SIG-M5 (cell line): Measurements from ENCODE around the gene IGSF5.
"Not testable (repeated sequence)": the region's sequence is repeated elsewhere in the genome, so short reads cannot be mapped to it uniquely, and the experiment has no call there.

ENCODE experiments used
- DNase-seq: peaks from one replicate; lab custom pipeline; 2025; lab: John Stamatoyannopoulos, UW

The IGSF5 gene

DNA sequence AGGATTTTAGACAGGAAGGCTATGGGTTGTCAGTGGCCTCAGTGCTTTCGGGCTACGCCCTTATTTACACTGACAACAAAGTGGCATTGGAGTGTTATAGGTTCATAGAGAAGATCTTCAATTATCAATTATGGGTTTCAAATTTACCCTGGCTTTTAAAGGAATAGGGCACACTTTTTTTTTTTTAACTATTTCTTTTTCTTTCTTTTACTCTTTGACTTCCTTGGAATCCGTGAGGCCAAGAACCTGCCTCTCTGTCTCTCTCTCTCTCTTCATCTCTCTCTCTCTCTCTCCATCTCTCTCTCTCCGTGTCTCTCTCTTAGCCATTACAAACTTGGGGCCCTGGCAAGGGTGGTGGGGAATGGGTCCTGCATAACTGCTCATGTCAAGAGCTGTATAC lies at the start of gene IGSF5:
TSS of gene IGSF5 (plus strand) at position 301 of the 400 bp plus-strand sequence. CDS start 327 bp downstream, outside the sequence.
- DNase-seq, result not testable (repeated sequence)

DNA sequence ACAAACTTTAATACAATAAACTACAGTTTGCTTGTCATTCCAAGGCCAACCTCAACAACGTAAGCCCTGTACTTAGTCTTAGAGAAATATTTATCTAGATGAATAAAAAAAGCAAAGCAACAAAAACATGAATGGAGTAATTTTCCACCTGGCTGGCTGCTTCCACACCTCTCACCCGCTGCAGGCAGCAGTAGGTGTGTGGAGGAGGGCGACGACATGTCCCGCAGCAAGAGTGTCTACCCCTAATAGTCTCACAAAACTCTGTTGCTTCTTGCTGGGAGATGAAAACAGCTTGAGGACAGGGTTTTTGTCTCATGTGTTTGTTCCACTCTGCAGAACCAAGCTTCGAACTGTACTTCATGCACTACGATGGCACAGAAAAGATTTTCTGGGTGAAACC lies 48.8 kb upstream of the IGSF5 start:
- no peak for DNase-seq

DNA sequence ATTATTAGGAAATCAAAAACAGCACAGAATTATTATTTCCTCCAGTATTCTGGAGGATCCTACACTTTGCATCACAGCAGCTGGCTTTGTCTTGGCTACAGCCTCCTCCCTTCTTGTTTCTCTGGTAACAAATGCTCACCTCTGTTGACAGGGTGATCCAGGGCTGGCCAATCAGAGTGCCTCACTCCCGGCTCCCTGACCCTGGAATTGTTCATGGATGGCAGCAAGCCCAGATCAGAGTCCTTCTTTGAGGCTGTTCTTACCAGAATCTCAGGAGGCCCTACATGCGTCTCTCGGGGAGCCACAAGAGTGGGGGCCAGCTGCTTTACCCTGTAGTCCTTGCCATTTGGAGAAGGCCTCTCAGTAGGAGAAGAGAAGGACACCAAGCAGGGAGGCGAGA lies 48.4 kb upstream of the IGSF5 start:
- DNase-seq, result no peak

DNA sequence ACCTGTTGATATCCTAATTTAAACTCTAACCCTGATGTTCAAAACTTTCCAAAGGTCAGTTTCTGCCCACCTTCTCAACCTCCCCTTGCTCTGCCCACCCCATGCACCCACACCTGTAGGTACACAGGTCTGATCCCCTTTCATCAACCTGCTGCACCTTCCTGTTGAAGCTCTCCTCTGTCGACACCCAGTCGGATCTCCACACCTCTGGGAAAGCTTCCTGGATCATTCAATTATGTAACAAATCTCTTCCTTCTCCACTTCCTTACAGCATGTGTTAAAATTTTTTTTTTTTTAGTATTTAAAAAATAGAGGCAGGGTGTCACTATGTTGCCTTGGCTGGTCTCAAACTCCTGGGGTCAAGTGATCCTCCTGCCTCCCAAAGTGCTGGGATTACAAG lies 44.7 kb upstream of the IGSF5 start:
- no peak for DNase-seq

DNA sequence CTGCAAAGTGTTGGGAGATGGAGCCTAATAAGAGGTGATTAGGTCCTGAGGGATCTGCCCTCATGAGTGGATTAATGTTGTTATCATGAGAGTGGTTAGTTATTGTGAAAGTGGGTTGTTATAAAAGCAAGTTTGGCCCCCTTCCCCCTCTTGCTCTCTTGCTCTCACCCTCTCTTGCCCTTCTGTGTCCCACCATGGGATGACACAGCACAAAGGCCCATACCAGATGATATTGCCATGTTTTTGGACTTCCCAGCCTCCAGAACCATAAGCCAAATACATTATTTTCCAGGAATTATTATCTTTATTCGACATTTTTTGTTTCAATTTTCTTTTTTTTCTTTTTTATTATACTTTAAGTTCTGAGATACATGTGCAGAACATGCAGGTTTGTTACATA lies 41.4 kb upstream of the IGSF5 start:
- no peak for DNase-seq

DNA sequence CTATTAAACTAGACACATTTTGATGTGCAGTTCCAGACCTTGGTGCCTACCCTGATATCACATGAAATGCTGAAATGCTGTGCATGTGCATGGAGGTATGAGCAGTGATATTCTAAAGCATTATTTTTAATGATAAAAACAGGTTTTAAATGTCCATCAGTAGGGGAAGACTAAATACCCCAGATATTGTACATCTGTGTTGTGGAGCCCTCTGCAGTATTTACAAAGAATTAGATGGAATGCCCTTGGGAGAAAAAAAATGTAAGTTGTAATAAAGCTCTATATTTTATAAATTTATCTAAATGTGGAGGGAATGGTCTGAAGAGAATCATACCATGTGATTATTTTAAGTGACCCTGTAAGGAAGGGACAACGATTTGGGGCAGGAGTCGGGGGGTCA lies 39.1 kb upstream of the IGSF5 start:
- no peak for DNase-seq

DNA sequence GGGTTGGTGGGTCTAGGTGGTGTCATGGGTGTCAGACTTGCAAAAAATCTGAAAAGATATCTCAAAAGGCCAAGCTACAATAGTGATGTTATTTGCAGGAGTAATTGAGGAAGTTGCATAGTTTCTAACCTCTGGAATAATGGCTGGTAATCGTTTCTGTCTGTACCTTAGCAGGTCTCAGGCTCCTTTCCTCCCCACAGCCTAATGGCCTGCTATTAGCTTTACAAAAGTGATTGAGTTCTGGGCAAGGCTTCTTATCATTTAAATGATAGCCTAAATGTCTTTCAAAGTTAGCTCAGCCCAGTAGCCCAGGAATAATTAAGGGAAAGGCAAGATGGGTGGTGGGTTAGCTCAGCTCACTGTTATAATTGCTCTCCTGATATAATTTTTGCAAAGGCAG lies 37.7 kb upstream of the IGSF5 start:
- DNase-seq, result no peak

DNA sequence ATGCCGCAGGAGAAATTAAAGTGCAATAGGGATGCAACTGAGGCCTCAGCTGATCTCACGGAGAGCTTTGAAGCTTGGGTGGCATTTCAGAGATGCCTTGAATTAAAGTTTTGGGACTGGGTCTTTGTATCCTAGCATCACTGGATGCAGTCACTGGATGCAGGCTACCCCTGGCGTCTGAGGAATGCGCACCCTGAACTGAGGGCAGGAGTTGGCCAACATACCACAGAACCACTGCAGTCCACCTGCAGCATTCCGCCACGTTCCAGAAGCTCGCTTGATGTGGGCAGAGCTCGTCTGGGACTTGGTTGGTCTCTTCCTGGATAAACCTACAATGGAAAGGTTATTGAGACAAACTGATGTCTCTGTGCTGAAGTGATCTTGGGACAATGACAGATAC lies 34.1 kb upstream of the IGSF5 start:
- no peak for DNase-seq

DNA sequence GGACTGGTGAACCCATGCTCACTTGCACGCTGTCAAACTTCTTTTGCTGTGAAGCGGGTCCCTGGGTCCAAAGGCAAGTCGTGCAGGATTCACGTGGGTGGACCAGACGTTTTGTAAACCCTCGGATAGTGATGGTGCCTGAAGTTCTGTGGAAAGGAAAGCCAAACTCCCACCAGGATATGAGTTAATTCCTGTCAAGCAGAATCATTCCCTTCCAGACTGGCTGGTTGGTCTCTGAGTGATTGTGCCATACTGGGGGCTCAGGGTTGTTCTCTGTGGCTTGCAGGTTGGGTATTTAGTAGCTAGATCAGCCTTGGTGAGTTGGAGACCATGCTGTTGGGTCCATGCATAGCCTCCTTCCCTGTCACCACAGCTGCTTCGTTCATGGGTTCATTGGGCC lies 32.7 kb upstream of the IGSF5 start:
- DNase-seq, result no peak

DNA sequence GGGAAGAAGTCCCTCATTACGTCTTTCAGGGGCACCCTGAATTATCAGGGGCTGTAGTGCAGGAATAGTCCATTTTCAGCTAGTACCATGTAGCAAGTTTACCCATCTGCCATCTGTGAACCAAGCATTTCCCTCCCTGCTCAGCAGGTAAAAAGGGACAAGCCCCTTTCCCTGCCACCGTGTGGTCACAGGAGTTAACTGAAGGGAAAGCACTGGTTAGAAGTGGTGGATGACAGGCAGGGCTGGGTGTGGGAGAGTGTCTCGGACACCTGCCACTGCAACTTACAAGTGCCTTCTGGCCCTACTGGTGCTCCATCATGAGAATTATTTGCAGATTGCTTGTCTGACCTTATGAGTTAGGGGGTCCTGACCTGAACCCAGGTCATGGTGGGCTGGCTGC lies 32.0 kb upstream of the IGSF5 start:
- no peak for DNase-seq

DNA sequence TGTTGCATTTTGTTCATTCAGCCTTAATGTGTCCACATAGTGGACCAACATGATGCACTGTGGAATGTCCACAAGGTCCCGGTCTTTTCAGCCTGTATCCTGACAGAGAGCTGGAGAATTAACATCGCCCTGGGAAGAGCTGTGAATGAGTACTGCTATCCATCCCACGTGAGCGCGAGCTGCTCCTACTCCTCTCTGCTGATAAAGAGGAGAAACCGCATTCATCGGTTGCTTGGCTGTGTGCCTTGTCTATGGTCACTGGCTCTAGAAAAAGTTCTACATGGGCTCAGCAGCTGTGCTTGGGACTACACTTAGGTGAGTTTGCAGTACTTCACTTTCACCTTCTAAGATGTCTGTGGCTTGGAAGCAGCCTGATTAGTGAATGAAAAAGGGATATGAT lies 31.1 kb upstream of the IGSF5 start:
- DNase-seq, result no peak

DNA sequence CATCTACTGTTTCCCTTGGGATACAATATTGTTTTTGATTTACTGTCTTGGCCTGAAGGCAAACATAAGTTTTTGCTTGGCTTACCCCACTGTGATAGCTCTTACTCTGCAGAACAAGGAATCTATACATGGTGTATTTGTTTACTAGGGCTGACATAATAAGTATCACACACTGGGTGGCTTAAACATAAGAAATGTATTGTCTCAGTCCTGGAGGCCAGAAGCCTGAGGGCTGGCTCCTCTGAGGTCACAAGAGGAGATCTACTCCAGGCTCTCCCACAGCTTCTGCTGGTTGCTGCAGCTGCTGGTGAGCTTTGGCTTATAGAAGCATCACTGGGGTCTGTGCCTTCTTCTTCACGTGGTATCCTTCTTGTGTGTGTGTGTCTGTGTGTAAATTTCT lies 30.7 kb upstream of the IGSF5 start:
- no peak for DNase-seq

DNA sequence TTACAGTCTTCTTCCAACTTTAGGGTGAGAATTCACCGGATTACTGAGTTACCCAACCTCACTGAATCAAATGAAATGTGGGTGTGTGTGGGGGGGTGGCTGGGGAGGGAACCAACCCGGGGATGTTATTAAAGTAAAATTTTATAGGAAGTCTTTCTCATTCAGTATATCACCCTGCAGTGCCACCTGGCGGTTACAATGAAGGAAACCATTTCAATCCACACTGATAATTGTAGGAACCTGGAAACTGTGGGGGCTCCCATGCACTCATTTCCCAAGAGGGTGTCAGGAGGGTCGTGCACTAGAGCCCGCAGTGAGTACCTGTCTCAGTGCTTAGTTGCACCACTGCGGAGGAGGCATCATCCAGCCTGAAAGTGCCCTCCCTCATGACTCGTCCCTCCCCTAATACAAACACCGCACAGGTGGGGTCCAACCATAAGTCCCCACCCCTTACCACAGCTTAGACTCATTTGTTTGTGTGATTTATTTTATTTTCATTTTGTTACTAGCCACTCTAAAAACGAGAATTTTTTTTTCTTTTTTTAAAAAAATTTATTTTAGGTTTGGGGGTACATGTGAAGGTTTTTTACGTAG lies 29.1 kb upstream of the IGSF5 start:
- DNase-seq, result no peak

DNA sequence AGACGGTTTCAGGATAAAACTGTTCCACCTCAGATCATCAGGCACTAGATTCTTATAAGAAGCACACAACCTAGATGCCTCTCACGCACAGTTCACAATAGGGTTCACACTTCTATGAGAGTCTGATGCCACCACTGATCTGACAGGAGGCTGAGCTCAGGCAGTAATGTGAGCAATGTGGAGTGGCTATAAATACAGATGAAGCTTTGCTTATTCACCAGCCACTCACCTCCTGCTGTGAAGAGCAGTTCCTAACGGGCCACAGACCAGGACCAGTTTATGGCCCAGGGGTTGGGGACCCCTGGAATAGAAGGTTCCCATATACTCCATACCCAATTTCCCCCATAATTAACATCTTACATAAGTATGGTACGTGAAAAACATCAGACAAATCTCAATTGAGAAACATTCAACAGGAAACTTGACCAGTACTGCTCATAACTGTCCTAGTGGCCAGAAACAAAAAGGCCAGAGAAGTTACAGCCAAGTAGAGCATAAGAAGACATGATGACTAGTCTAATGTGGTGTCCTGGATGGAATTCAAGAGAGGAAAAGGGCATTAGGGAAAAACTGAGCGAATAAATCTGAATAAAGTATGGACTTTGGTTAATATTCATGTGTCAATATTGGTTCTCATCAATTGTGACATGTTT lies 24.7 kb upstream of the IGSF5 start:
- no peak for DNase-seq

DNA sequence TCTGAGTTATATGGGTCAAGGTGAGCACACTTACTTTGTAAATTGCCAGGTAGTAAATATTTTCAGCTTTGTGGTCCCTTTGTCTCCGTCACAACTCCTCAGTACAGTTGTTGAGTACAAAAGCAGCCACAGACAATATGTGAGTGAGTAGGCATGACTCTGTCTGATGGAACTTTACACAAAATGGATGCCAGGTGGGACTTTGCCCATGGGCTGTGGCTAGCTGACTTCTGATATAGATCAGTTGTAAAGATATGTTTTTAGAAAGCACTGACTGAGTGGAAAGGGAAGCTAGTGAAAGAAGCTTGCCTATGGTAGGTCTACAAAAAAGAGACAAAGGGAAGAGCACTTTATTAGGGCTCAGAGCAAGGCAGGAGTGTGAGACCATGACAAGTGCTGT lies 23.1 kb upstream of the IGSF5 start:
- no peak for DNase-seq

DNA sequence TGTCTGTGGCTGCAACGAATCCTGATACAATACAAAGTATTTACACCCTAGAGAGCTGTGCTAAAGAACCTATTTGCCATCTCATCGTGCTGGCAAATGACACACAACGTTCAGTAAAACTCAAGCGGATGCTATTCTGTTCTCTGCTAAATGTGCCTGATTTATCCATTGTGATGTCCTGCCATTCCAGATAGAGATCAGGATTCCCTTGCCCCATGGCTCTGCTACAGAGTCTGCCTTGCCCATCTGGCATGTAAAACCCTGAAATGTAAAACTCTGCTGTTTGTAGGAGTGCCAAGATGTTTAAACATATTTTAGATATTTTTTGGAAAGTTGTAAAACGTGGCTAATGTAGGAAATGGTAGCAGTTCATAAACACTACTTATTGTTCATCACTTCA lies 20.0 kb upstream of the IGSF5 start:
- DNase-seq, result no peak

DNA sequence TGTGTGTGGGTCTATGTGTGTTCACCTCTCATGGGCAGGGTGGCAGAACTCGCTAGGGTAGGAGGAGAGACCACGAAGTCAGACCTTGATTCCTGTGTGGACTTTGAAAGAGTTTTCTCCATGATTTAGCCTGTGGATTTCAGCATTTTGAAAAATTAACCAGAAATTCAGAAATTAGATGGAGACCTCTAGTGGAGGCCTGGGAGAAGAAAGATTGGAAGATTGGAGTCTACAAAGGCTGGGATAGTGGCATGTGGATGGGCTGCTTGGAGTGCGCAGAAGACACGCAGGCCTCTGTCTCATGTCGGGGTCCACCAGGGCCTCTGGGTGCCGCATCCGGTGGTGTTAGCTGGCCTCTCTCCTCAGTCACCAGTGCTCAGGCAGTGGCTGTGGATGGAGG lies 18.9 kb upstream of the IGSF5 start:
- DNase-seq, result no peak

DNA sequence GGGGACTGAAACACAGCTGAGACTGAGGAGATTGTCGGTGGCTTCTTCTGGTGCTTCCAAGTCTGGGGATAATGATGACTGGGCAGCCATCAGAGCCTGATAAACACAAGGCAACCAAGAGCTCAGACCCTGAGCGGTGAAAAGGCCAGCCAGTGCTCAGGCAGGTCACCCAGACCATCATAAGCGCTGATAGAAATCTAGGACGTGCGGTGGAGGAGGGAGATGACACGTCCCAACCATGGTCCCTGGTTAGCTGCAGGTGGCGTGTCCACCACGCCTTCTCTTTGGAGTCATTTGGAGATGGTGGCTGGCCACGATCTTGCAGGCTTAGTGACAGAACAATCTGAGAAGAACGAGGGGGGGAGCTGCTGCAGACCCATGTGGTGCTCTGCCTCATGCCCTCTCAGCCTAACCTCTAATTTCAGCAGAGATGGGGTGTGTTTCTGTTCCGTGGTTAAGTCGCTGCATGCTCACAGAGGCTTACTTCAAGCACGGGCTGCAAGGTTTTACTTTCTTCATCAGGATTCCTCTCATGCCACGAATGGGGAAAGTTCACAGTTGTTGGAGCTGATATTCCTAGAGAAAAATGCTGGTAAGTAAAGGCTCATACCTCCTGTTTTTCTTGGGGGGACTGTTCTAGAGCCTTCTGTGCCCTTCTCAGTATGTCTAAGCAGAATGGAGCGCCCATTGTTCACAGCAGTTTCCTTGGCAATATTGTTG lies 17.4 kb upstream of the IGSF5 start:
- DNase-seq, result no peak

DNA sequence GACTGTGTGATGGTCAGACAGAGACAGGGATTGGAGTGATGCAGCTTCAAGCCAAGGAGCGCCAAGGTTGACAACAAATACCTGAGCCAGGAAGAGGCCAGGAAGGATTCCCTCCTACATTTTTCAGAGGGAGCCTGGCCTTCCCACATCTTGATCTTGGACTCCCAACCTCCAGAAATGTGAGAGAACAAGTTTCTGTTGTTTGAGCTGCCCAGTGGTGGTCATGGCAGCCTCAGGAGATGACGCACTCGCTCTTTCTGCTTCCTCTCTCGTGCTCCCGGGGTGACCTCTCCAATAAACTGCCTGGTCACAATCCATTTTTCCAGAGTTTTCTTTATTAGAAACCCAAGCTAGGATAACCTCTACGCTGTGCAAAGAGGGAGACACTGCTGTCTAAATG lies 16.6 kb upstream of the IGSF5 start:
- DNase-seq, result no peak

DNA sequence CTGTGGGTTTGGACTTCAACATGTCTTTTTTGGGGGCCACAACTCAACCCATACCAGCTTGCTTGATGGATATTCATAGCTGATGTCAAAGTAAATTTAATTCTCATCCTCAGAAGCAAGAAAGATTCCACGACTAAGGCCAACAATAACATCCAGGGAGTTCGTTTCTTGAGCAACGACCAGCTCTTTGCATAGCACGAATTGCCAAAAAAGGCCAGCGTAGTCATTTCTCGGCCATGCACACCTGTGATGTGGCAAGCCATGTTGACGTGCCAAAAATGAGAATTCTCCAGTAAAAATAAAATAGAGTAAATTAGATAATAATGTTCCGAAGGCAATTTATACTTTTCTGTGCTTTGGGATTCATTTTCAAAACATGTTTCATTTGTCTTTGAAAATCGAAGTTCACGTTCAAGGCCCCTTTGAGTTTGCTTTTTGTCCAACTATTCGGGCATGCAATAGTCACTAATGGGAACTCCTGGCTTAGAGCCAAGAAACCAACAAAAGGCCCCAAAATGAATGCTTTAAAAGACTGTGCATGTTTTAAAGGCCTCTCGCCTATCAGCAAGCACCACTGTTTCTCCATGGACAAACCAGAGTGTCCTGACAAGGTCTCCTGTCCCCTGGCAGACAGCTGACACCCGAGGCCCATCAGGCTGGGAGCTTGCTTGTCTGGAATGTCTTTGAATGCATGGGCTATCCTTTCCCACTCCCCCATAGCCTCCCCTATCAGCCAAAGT lies 14.4 kb upstream of the IGSF5 start:
- no peak for DNase-seq

DNA sequence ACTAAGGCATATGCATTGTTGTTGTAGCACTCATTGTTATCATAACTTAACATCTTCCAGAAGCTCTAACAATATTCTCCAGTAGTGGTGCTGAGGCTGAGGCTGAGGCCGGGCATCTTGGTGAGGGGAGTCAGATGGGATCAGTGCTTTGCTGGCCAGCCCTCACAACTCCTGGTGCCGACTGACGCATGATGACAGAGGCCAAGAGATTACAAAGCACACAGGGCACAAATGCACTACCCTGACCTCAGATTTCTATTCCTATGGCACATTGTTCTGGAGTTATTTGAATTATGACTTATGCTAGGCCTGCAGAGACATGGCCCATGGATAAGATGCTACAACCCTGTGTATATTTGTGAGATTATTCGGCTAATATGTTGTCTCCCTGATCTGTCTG lies 8.3 kb upstream of the IGSF5 start:
- no peak for DNase-seq

DNA sequence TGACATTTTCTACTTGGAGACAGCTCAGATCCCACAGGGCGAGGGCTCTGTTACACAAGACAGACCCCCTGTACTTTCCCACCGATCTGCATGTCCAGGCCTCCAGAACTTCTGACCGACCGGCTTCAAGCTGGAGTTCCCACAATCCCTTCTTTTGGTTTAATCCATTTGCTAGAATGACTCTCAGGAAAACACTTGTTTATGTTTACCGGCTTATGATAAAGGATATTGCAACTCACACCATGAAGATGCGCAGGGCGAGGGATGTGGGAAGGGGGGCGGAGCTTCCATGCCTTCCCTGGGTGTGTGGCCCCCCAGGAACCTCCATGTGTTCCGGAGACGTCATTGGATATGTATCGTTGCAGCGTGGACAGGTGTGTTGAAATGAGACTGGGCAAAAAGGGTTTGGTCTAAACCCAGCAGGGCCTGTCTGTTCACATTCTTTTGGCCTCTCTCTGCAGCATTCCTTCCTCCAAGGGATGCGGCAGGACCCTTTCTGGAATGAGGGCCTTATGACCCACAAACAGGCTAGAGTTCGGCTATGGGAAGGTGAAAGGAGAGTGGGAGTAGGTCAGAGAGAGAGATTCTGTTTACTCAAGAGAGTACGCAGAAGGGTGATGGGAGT lies 7.5 kb upstream of the IGSF5 start:
- no peak for DNase-seq

DNA sequence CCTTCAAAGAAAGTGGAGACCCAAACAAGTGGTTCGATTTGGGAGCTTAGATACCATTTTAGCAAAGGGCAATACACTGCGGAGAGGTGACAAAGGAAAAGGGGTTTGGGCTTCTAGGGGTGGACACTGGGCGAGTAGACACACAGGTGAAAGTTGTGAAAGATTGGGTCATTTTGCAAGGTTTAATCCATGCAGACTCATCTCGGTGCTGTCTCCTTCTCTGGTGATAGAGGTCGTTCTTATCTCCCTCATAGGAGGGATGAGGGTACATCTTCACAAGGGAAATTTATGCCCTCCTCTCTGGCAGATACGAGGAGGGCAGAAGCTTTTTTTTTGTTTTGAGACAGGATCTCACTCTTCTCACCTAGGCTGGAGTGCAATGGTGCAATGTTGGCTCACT lies 6.4 kb upstream of the IGSF5 start:
- no peak for DNase-seq
